SH-SY5Y (cell line): ENCODE data around the gene TXK.

Experiments
- GATA2 ChIP-seq: IDR thresholded peaks from 2 replicates; pipeline ENCODE4 v1.6.1; 2011; ENCODE audit warnings: mild to moderate bottlenecking, low read depth, low read length
- GATA3 ChIP-seq: IDR thresholded peaks from 2 replicates; pipeline ENCODE4 v1.6.1; 2011; ENCODE audit warnings: low read depth, mild to moderate bottlenecking, low read length, moderate library complexity

DNA sequence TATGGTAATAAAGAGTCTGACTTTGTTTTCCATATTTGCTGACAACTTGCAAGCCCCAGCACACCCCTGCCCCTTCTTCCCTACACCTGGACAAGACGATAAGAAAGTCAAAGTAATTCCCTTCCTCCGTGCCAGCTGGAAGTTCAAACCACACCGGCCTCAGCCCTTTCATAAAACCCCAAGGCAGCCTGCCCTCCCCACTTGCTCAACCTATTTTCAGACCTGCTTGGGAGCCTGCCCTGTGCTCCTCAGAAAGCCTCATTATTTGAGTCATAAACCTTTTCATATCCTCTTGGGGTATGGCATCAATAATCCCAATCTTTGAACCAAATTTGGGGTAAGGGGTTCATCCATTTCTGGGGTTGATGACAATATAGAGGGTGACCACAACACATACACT, 88.0 kb downstream of the TXK start:
- TF ChIP-seq GATA2 (no peak), GATA3 (no peak)
